Stimulated activated CD4-positive, alpha-beta T cell treated with anti-CD3 and anti-CD28 coated beads, Interleukin-4, amount 100 ng/mL, for 4 hours (primary cell): Measurements from ENCODE around the gene SNX11.

ENCODE experiments used
- DNase-seq, 2 experiments: peaks; one replicate each; pipeline ENCODE4 v3.0.0-alpha.2; 2020

Gene SNX11

GRCh38 chr17:48134912-48135480 is 27.4 kb downstream of the SNX11 start:
- DNase-seq, result no peak

GRCh38 chr17:48137656-48138055 is 30.1 kb downstream of the SNX11 start:
- DNase-seq, result no peak

GRCh38 chr17:48139944-48140343 is 32.4 kb downstream of the SNX11 start:
- DNase-seq, result no peak

DNA sequence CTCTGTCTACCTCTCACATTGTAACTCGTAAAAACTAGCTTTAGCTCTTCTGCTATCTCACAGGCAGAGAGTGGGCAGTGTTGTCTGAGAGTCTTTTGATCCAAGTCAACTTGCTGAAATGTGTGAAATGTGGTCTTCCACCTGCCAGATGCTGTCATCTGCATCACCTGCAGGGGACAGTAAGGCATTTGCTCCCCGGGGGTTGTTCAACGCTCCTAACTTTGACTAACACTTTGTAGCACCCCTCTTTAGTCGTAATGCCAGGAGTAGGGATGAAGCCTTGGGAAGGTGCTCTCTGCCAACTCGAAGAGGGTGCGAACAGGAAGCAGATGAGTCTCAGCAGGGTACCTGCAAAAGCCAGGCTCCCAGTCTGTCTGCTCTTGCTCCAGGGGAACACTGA is 36.1 kb downstream of the SNX11 start:
- no peak for DNase-seq

DNA sequence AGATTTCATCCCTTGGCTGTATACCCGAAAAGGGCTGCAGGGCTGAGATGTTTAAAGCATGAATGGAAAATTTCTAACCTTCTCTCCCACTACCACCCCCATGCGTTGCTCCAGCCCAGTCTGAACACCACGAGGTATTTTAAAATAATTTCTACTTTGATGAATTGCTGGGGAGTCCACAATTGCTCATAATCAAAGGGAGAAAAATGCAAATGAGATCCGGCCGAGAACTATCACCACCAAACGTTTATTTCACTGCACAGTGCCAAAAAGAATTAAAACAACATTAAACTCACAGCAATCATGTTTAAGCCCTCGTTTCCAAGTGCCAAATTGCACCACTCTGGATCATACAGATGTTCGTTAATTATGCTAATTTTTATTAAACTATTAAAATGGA is 36.7 kb downstream of the SNX11 start:
- DNase-seq, result no peak

GRCh38 chr17:48144976-48145798 is 37.6 kb downstream of the SNX11 start:
- DNase-seq, result no peak

GRCh38 chr17:48148029-48148770 is 40.6 kb downstream of the SNX11 start:
- DNase-seq, result no peak

- DNase-seq, result no peak
These were observed 41.6 kb downstream of the SNX11 start for GRCh38 chr17:48148854-48149786.

GRCh38 chr17:48149787-48150463 is 42.4 kb downstream of the SNX11 start:
- no peak for DNase-seq

DNA sequence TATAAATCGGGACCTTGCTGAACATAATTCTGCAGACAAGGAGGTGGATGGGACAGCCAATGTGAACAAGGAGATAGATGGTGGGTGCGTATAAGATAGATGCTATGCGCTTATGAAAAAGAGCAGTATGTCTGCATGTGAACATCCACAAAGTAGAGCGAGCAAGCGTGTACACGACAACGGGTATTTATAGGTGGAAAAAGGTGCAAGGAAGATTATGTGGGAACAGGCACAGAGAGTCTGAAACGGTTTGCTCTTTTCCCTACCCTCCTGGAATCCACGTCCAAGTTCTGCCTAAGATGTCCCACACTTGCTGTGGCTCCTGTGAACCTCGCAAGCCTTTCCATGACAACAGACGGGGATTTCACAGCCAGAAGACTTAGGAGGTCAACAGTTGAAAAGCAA is 43.0 kb downstream of the SNX11 start:
- DNase-seq, result no peak

- DNase-seq, result no peak
These were observed 43.7 kb downstream of the SNX11 start for GRCh38 chr17:48151220-48151619.

GRCh38 chr17:48152289-48152688 is 44.7 kb downstream of the SNX11 start:
- DNase-seq, result no peak

DNA sequence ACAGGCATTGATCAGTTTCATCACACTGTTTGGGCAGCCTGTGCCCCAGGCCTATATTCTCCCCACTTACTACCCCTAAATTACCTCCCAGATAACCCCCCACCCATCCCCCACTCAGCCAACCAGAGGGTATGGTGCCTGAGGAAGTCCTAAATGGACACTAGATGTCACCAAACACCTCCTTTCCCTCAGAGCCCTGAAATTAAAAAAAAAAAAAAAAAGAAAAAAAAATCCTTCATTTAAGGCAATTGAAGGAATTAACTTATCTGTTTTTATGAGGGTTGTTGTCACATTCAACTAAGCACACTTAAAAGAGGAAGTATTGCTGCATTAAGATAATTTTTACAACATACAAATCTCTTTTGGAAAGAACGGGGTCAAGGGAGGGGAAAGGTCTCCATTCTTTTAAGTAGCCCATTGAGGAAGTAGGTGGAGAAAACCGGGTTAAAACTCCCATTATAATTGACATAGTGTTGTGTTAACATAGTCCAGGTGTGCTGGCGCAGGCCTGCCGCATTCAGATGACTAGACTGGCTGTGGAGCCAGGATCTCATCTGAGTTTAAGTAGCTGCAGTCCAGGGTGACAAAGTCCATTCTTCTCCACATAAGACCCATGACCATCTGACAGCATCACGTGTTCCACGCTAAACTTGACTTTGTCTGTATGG is 46.3 kb downstream of the SNX11 start:
- DNase-seq, result no peak

GRCh38 chr17:48155889-48156611 is 48.5 kb downstream of the SNX11 start:
- DNase-seq, result no peak

DNA sequence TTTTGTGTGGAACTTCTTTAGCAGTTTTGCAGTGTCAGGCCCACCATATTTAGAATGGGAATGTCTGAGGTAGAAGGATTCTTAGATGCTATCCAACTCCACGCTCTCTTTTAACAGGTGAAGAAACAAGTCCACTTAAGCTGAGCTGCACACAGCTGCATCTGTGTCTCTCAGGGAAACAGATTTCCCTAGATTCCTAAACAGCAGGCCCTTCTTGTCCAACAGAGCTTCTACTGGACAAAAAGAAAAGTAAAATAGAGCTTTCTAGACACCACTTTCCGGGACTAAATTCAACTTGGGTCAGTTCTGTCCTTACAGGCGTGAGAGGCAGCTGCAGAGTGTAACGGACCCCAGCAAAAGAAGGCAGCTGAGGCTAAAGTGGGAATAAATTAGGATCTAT is 51.7 kb downstream of the SNX11 start:
- no peak for DNase-seq

- DNase-seq, result no peak
These were observed 52.9 kb downstream of the SNX11 start for GRCh38 chr17:48160177-48161081.

DNA sequence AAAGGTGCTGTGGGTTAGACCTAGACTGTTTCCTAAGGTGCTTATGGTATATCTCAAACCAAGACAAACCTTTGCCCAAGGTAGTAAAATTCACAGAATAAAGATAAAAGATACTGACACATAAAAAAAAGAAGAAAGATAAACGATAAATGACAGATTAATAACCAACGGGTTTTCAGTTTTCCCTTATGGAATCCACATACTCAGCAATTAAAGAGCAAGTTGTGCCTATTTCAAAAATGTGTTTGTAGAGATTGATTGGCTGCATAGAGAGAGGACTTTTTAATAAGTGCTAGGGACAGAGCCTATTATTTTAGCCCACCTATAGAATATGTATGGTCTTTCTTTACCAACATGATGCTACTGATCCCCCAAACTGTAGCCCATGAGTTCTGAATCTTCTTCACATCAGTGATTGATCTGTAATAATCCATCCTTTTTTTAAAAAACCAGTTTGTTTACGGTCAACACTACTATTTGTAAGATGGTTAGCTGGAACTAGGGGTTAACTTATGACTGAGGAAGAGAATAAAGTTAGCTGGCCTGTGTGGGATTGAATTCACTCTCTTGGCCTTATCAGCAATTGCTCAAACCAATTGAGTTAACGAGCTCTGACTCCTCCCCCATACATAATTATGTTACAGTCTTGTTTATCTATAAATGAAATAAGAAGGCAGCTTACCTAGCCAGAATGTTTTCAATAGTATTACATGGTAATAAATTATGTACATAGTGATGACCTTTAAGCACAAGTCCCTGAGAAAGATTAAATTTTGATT is 53.8 kb downstream of the SNX11 start:
- DNase-seq, result no peak

GRCh38 chr17:48162306-48162934 is 54.9 kb downstream of the SNX11 start:
- DNase-seq, result no peak
